HCT116 (cell line): Measurements from ENCODE around the gene TADA3.

Experiments
- ATF3 ChIP-seq: IDR thresholded peaks from 2 replicates; pipeline ENCODE4 v1.6.1; 2012
- CEBPB ChIP-seq: IDR thresholded peaks from 2 replicates; pipeline ENCODE4 v1.6.1; 2012; ENCODE audit warnings: low read depth
- CTCF ChIP-seq, 3 experiments: fragments of 200-600 bp in 1 of 3; sonication (generic) in 1 of 3; IDR thresholded peaks in 2 of 3; conservative IDR thresholded peaks in 1 of 3; 2 replicates each; pipeline ENCODE4 v1.5.1; 2012 to 2017; ENCODE audit warnings: low read depth in 2 of 3, low read length in 2 of 3, antibody characterized with exemption in 1 of 3, borderline replicate concordance in 1 of 3, control low read depth in 1 of 3, mild to moderate bottlenecking in 1 of 3, mixed read lengths in 1 of 3, mixed run types in 1 of 3, moderate library complexity in 1 of 3; ENCODE audit not compliant: insufficient read depth in 1 of 3
- ELF1 ChIP-seq: IDR thresholded peaks from 2 replicates; pipeline ENCODE4 v1.6.1; 2012; ENCODE audit warnings: low read depth, borderline replicate concordance
- EZH2 ChIP-seq: fragments of 200-600 bp; sonication (generic); IDR thresholded peaks from 2 replicates; pipeline ENCODE4 v1.6.1; 2017; ENCODE audit warnings: antibody characterized with exemption, mixed run types
- EZH2phosphoT487 ChIP-seq: fragments of 200-600 bp; IDR thresholded peaks from 2 replicates; pipeline ENCODE4 v1.6.1; 2018; ENCODE audit warnings: antibody characterized with exemption, borderline replicate concordance
- FOSL1 ChIP-seq: IDR thresholded peaks from 2 replicates; pipeline ENCODE4 v1.6.1; 2012; ENCODE audit warnings: low read depth
- MAX ChIP-seq: IDR thresholded peaks from 2 replicates; pipeline ENCODE4 v1.6.1; 2012
- POLR2A ChIP-seq: IDR thresholded peaks from 2 replicates; pipeline ENCODE4 v1.7.0; 2011; ENCODE audit warnings: borderline replicate concordance; ENCODE audit not compliant: insufficient read depth, insufficient read length; ENCODE audit errors: extremely low read depth
- REST ChIP-seq: IDR thresholded peaks from 2 replicates; pipeline ENCODE4 v1.6.1; 2012; ENCODE audit warnings: low read depth
- SIN3A ChIP-seq: IDR thresholded peaks from 2 replicates; pipeline ENCODE4 v1.6.1; 2012; ENCODE audit warnings: low read depth
- ZBTB33 ChIP-seq: IDR thresholded peaks from 2 replicates; pipeline ENCODE4 v1.6.1; 2011; ENCODE audit warnings: mild to moderate bottlenecking, low read length, moderate library complexity; ENCODE audit not compliant: insufficient replicate concordance; ENCODE audit errors: extremely low read depth
- ZNF274 ChIP-seq: fragments of 200-500 bp; sonication (Bioruptor generic); IDR thresholded peaks from 2 replicates; pipeline ENCODE4 v1.6.1; 2014; ENCODE audit warnings: mild to moderate bottlenecking, low read depth, low read length, inconsistent platforms

- TF ChIP-seq CTCF (IDR thresholded peaks at IDR 0.05 in 2 of 3, conservative IDR thresholded peaks at IDR 0.05 in 1 of 3; ENCODE audit: borderline replicate concordance in 1 of 3, insufficient read depth in 1 of 3, low read depth in 2 of 3, low read length in 2 of 3) (no peak), MAX (no peak), POLR2A (no peak), CEBPB (no peak), FOSL1 (no peak), ATF3 (no peak), EZH2phosphoT487 (no peak), ELF1 (no peak), REST (no peak), ZBTB33 (no peak), EZH2 (no peak), SIN3A (no peak), ZNF274 (no peak)
These were observed 28.3 kb upstream of the TADA3 start for GRCh38 chr3:9820543-9820942.
